Kidney (tissue), 14 donors: Measurements from ENCODE around the gene ANKS1B. TPM values are rescaled to one million over a fixed set of nuclear protein-coding genes. Genes with fewer than 3 reads are reported as not detected.

ENCODE experiments used
- DNase-seq, 5 donors: peaks; one replicate each; pipeline ENCODE4 v3.0.0-alpha.2; 2013 to 2020
- FAIRE-seq: peaks from 2 replicates; lab custom pipeline; 2012; peaks lifted over from hg19 to GRCh38; lab: Jason Lieb, UNC
- H3K27ac ChIP-seq, 2 donors: one replicate each; pipeline ENCODE4 v1.7.0; 2013; ENCODE audit warnings: low read depth in 2 of 2, low read length in 2 of 2, inconsistent platforms in 1 of 2
- H3K27me3 ChIP-seq: one replicate; pipeline ENCODE4 v1.7.1; 2013; ENCODE audit warnings: low read length, inconsistent platforms; ENCODE audit not compliant: control insufficient read depth, insufficient read depth
- H3K36me3 ChIP-seq, 3 donors: one replicate each; pipeline versions ENCODE4 v1.7.0 to v1.7.1; 2013; ENCODE audit warnings: low read length in 3 of 3, control low read depth in 1 of 3, inconsistent platforms in 1 of 3; ENCODE audit not compliant: insufficient read depth in 3 of 3, control insufficient read depth in 2 of 3
- H3K4me1 ChIP-seq, 3 donors: one replicate each; pipeline versions ENCODE4 v1.7.0 to v1.7.1; 2013; ENCODE audit warnings: low read length in 3 of 3, inconsistent platforms in 1 of 3, low read depth in 1 of 3; ENCODE audit not compliant: control insufficient read depth in 2 of 3, insufficient read depth in 2 of 3
- H3K4me3 ChIP-seq, 3 donors: one replicate each; pipeline versions ENCODE4 v1.7.0 to v1.8.1; 2013; ENCODE audit warnings: low read length in 3 of 3, control low read depth in 1 of 3, inconsistent platforms in 1 of 3
- H3K9ac ChIP-seq, 3 donors: one replicate each; pipeline versions ENCODE4 v1.7.0 to v1.7.1; 2013; ENCODE audit warnings: low read length in 3 of 3, control low read depth in 1 of 3, inconsistent platforms in 1 of 3
- H3K9me3 ChIP-seq, 3 donors: one replicate each; pipeline versions ENCODE4 v1.7.0 to v1.7.1; 2013; ENCODE audit warnings: low read length in 3 of 3, control low read depth in 1 of 3, inconsistent platforms in 1 of 3; ENCODE audit not compliant: control insufficient read depth in 2 of 3, insufficient read depth in 1 of 3
- intact Hi-C: fragments of 100-400 bp; cut with DNase I; formaldehyde crosslinking; loops from one replicate; pipeline ENCODE4 v1.11.1; 2022
- polyA plus RNA-seq: library from polyadenylated mRNA; stranded (reverse); fragments of 350-450 nt; fragmentation: Illumina TruSeq; extraction: RNeasy Lipid Tissue Mini Kit (QIAGEN cat#74804); gene quantifications from one replicate; pipeline ENCODE4 v1.2.3, GENCODE V29; 2014; ENCODE audit warnings: low read depth, low replicate concordance; ENCODE audit not compliant: insufficient read depth
- total RNA-seq: library from RNA; stranded (reverse); fragmentation: NEBNext Ultra II Directional; extraction: Animal tissue kit (Norgen Biotek cat#: 25700); gene quantifications from one replicate; pipeline ENCODE4 v1.2.1, GENCODE V29; 2021
- TF ChIP-seq, protein P1 (sequence below): IDR thresholded peaks from 3 replicates; pipeline ENCODE4 v1.5.1; 2012; ENCODE audit warnings: mild to moderate bottlenecking, moderate library complexity, borderline replicate concordance; ENCODE audit not compliant: insufficient read depth; ENCODE audit errors: extremely low read depth
- donor health status: control.
- donor health status: control.
- donor health status: control.
- donor health status: control.
- donor health status: control.
- donor health status: DM: yes; HTN: yes; CAD: no.
- donor health status: Normal renal cell carcinoma (clear cell type).

Gene ANKS1B
- total and polyA plus RNA-seq, 2 donors from 2014 or later = 1.7 to 5.8 TPM

DNA sequence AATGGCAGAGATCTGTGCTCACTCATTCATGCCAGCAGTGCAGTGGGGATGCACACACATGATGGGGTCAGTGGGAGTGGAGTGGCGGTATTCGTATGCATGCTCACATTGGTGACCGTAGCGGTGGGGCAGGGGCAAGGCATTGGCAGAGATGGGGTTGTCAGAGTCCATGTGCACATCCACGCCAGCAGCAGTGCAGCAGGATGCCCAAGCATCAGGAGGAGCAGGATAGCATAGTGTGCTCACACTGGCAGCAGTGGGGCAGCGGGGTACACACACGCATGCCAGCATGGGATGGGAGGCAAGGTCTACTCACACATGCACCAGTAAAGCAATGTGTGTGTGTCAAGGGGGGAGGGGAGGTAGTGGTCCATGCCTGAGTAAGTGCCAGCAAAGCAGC lies 426.6 kb downstream of the ANKS1B start:
- Histone ChIP-seq H3K4me3 (no peak overlapping the region), H3K27ac (no peak overlapping the region), H3K36me3 (no peaks in the 10 kb centered on the region), H3K4me1 (no peaks in the 10 kb centered on the region), H3K9ac (no peak overlapping the region), H3K9me3 (peaks cover 0 to 5% (median 0%) of the 10 kb centered on the region in 3 donors), H3K27me3 (no peaks in the 10 kb centered on the region)
- intact Hi-C loops = no loop called here
- FAIRE-seq = no peak
- peak in 1 of 5 donors; percentile 45 for DNase-seq
- TF ChIP-seq, protein P1, sequence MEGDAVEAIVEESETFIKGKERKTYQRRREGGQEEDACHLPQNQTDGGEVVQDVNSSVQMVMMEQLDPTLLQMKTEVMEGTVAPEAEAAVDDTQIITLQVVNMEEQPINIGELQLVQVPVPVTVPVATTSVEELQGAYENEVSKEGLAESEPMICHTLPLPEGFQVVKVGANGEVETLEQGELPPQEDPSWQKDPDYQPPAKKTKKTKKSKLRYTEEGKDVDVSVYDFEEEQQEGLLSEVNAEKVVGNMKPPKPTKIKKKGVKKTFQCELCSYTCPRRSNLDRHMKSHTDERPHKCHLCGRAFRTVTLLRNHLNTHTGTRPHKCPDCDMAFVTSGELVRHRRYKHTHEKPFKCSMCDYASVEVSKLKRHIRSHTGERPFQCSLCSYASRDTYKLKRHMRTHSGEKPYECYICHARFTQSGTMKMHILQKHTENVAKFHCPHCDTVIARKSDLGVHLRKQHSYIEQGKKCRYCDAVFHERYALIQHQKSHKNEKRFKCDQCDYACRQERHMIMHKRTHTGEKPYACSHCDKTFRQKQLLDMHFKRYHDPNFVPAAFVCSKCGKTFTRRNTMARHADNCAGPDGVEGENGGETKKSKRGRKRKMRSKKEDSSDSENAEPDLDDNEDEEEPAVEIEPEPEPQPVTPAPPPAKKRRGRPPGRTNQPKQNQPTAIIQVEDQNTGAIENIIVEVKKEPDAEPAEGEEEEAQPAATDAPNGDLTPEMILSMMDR = no peak

DNA sequence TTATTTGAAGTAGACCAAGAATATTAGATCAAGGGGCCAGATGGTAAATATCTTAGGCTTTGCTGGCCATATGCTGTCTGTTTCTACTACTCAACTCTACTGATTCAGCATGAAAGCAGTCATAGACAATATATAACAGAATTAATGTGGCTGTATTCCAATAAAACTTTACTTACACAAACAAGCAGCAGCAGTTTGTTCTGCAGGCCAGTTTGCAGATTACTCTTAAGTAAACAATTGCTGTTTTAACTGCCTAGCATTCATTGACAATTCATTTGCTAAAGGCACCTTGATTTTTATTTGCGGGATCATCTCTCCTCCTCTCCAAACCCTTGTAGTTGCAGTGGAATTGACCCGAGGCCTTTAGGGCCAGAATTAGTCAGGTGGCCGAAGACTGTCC lies 431.3 kb downstream of the ANKS1B start:
- Histone ChIP-seq H3K36me3 (no peaks in the 10 kb centered on the region), H3K27me3 (no peaks in the 10 kb centered on the region), H3K9ac (no peak overlapping the region), H3K4me3 (no peak overlapping the region), H3K9me3 (peaks cover 0 to 5% (median 0%) of the 10 kb centered on the region in 3 donors), H3K4me1 (no peaks in the 10 kb centered on the region), H3K27ac (no peak overlapping the region)
- intact Hi-C loops = no loop called here
- TF ChIP-seq, protein P1 = no peak
- FAIRE-seq = no peak
- DNase-seq = no peak

DNA sequence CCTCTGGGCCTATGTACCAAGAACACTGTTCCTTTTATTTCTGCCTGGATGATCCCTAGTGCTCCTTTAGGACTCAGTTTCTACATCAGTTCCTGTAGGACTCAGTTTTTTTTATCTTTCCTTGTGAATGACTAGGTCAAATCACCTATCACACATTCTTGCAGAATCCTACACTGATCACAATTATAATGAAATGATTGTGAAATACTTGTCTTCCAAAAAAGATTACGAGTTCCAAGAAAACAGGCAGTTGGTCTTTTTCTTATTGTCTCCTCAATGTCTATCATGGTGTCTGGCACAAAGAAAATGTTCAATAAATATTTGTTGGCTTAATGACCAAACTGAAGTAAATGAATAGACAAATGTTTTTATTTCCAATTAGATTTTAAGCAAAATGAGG lies 432.7 kb downstream of the ANKS1B start:
- Histone ChIP-seq H3K27ac (no peak overlapping the region), H3K27me3 (no peaks in the 10 kb centered on the region), H3K4me1 (no peaks in the 10 kb centered on the region), H3K4me3 (no peak overlapping the region), H3K36me3 (no peaks in the 10 kb centered on the region), H3K9ac (no peak overlapping the region), H3K9me3 (no peaks in the 10 kb centered on the region)
- TF ChIP-seq, protein P1 = no peak
- no peak for DNase-seq
- intact Hi-C loops = no loop called here
- no peak for FAIRE-seq

DNA sequence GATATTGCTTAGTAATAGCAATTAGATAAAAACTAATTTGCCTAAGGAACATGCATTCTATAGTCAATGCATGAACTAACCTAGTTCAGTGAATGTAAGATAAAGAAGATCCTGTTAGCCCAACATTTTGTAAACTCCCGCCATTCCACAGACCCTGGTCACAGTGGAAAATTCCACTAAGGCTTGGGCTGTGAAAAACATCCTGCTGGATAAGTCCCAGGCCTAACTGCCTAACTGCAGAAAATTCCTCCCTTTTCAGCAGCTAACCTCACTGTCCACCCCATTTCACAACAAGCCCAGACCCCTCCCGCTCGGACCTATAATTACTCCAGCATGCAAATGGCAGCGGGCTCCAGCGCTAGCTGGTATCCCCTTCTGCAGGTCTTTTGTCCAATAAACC lies 435.1 kb downstream of the ANKS1B start:
- intact Hi-C loops = no loop called here
- no peak for FAIRE-seq
- TF ChIP-seq, protein P1 = no peak

More for the DNA sequence above, 435.1 kb downstream of the ANKS1B start:
- Histone ChIP-seq H3K27me3 (no peaks in the 10 kb centered on the region), H3K9ac (no peak overlapping the region), H3K4me1 (no peaks in the 10 kb centered on the region), H3K9me3 (no peaks in the 10 kb centered on the region), H3K36me3 (no peaks in the 10 kb centered on the region), H3K4me3 (no peak overlapping the region), H3K27ac (no peak overlapping the region)
- DNase-seq = no peak
